ENCODE measurements around the gene PLIN5. TPM values are rescaled to one million over a fixed set of nuclear protein-coding genes. Genes with fewer than 3 reads are reported as not detected.

PLIN5 gene
- total RNA-seq, 4 donors from 2014 or later: 28.6 to 48.1 (median 44.0) TPM

DNA sequence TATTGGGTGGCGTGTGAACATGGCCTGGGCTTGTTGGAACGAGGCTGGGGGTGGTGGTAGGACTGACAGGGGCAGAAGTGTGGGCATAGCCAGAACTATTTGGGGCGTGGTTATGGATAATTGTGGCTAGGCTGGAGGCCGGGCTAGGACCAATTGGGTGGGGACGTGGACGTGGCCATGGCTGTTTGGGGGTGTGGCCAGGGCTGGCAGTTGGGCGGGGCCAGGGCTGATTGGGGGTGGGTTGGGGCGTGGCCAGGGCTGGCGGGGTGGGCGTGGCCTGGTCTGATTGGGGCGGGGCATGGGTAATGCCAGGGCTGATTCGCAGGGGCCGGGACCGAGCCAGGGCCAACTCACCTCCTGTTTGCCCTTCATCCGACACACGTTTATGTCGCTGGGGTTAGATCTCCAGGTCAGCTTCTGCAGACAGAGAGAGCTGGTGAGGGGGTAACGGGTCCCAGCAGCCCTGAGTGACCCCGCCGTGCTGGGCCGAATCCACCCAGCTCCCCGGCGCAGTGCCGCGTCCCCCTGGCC is 21.6 kb upstream of the PLIN5 start:
- TF ChIP-seq, protein P1, sequence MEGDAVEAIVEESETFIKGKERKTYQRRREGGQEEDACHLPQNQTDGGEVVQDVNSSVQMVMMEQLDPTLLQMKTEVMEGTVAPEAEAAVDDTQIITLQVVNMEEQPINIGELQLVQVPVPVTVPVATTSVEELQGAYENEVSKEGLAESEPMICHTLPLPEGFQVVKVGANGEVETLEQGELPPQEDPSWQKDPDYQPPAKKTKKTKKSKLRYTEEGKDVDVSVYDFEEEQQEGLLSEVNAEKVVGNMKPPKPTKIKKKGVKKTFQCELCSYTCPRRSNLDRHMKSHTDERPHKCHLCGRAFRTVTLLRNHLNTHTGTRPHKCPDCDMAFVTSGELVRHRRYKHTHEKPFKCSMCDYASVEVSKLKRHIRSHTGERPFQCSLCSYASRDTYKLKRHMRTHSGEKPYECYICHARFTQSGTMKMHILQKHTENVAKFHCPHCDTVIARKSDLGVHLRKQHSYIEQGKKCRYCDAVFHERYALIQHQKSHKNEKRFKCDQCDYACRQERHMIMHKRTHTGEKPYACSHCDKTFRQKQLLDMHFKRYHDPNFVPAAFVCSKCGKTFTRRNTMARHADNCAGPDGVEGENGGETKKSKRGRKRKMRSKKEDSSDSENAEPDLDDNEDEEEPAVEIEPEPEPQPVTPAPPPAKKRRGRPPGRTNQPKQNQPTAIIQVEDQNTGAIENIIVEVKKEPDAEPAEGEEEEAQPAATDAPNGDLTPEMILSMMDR (IDR thresholded peaks at IDR 0.05): no peak
- DNase-seq (ENCODE audit: low spot score): no peak
- ATAC-seq (ENCODE audit: low FRiP score): no peak

DNA sequence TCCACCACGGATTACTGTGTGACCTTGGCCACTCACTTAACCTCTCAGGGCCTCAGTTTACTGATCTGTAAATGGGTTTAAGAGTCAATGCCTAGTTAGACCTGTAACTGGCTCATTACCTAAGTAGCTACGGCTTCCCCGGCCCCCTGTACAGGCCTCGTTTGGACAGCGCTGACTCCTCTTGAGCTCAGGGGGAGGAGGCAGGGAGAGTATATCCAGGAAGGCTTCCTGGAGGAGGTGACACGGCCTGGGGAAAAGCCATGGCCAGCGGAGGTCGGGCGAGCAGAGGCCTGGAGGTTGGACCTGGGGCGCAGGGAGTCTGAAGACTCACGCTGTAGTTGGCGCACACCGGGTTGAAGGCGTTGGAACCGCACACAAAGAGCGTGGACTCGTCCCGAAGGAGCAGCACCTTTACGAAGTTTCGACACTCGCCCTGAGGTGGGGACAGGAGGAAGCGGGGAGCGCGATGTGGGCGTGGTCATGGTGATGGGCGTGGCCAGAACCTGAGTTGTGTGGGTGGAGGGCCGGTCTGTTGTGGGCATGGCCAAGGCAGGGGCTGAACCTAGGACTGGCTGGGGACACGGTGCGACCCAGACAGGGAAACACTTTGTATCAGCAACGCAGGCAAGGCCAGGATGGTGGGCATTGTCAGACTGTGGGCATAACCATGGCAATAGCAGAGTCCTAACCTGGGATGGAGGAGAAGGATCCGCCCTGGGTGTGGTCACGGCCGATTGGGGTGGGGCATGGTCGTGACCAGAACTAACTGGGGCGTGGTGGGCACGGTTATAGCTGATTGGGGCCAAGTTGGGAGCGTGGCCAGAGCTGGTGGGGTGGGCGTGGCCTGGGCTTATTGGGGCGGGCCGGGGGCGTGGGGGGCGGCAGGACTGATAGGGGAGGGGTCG is 20.9 kb upstream of the PLIN5 start:
- TF ChIP-seq, protein P1 (IDR thresholded peaks at IDR 0.05): no peak
- DNase-seq (ENCODE audit: low spot score): no peak
- no peak for ATAC-seq (ENCODE audit: low FRiP score)

DNA sequence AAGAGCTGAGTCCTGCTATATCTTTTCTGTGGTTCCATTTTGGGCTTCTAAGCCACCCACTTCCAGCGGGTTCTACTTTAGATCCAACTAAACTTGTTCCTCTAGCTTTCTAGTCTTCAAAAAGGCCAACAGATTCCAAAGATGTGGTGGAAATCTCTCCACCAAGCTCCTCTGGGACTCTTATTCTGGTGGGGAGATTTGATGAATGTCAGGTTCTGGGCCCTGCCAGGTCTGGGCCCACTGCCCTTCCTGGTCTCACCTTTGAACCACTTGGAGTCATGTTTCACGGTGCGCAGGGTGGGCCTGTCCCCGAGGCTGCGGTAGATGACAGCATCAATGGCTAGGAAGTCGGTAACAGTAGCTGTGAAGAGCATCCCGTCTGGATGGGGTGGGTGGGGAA is 19.7 kb upstream of the PLIN5 start:
- no peak for DNase-seq (ENCODE audit: low spot score)
- TF ChIP-seq, protein P1 (IDR thresholded peaks at IDR 0.05): no peak
- ATAC-seq (ENCODE audit: low FRiP score): no peak

DNA sequence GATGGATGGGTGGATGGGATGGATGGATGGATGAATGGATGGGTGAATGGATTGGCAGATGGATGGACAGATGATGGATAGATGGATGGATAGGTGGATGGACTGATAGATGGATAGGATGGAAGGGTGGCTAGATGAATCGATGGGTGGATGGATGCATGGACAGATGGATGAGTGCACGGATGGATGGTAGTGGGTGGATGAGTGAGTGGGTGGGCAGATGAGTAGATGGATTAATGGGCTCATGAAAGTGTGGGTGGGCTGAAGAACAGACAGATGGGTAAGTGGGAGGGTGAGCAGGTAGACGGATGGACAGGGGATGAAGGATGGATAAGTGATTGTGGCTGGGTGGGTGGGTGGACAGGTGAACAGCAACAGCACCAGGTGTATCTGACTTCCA is 18.8 kb upstream of the PLIN5 start:
- DNase-seq (ENCODE audit: low spot score) (no peak), ATAC-seq (ENCODE audit: low FRiP score) (no peak)
- TF ChIP-seq, protein P1 (IDR thresholded peaks at IDR 0.05): no peak

DNA sequence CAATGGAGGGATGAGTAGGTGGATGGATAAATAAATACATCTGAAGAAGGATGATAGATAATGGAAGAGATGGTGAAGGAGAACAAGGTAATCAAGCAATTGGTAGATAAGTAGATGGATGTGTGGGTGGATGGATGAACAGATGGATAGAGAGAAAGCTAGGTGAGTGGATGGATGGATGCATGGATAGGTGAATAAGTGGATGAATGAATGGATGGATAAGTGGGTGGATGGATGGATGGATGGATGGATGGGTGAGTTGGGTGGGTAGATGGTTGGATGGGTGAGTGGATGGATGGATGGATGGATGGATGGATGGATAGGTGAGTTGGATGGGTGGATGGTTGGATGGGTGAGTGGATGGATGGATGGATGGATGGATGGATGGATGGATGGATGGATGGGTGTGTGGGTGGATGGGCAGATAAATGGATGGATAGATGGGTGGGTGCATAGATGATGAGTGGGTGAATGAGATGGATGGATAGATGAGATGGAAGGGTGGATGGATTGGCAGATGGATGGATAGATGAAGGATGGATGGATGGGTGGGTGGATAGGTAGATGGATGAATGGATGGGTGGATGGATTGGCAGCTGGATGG is 18.2 kb upstream of the PLIN5 start:
- ATAC-seq (ENCODE audit: low FRiP score) (no peak), DNase-seq (ENCODE audit: low spot score) (no peak)
- TF ChIP-seq, protein P1 (IDR thresholded peaks at IDR 0.05): no peak

DNA sequence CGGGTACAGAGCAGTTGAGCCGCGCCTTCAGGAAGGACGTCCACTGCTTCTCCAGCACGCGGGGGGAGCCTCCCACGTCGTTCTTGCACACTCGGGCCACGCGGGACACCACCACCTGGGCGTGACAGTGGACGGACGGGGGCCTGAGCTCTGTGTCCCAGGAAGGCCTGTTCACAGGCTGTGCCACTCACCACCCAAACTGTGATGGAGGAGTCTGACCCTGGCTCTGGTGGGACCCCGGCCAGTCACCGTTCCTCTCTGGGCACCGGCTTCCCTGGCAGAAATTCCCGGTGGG is 17.4 kb upstream of the PLIN5 start:
- DNase-seq (ENCODE audit: low spot score): no peak
- ATAC-seq (ENCODE audit: low FRiP score): no peak
- TF ChIP-seq, protein P1 (IDR thresholded peaks at IDR 0.05): no peak

Measured in omental fat pad (tissue), 4 donors.